Lower leg skin (tissue), 3 donors: ENCODE results near the gene EHBP1.

Experiments used
- POLR2A ChIP-seq, 2 donors: fragments of 450-650 bp; IDR thresholded peaks; one replicate each; pipeline ENCODE4 v1.6.1; 2016 to 2017; ENCODE audit warnings: antibody characterized with exemption in 2 of 2, mild to moderate bottlenecking in 1 of 2, moderate library complexity in 1 of 2
- TF ChIP-seq, protein P1 (sequence below), 3 donors: fragments of 450-650 bp; IDR thresholded peaks; one replicate each; pipeline ENCODE4 v1.5.1; 2016; ENCODE audit warnings: antibody characterized with exemption in 3 of 3, mild to moderate bottlenecking in 3 of 3, moderate library complexity in 2 of 3

DNA sequence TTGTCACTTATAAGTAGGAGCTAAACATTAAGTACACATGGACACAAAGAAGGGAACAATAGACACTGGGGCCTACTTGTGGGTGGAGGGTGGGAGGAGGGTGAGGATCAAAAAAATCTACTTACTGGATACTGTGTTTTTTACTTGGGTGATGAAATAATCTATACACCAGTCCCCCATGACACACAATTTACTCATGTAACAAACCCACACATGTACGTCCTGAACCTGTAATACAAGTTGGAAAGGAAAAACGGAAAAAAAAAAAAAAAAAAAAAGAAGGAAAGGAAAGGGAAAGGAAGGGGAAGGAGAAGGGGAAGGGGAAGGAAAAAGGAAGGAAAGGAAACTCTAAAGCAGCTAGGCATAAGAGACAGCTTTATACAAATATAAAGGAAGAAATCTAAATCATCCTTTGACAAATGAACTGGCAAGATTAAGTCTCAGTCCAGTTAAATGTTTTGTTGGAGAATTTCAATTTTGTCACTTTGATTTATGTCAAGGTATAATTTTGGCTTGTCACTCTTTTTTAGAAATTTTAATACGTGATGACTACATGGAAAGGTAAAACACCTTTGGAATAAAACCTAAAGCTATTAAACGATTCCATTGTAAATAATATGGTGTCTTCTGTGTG lies 175.8 kb downstream of the EHBP1 start:
- TF ChIP-seq, protein P1, sequence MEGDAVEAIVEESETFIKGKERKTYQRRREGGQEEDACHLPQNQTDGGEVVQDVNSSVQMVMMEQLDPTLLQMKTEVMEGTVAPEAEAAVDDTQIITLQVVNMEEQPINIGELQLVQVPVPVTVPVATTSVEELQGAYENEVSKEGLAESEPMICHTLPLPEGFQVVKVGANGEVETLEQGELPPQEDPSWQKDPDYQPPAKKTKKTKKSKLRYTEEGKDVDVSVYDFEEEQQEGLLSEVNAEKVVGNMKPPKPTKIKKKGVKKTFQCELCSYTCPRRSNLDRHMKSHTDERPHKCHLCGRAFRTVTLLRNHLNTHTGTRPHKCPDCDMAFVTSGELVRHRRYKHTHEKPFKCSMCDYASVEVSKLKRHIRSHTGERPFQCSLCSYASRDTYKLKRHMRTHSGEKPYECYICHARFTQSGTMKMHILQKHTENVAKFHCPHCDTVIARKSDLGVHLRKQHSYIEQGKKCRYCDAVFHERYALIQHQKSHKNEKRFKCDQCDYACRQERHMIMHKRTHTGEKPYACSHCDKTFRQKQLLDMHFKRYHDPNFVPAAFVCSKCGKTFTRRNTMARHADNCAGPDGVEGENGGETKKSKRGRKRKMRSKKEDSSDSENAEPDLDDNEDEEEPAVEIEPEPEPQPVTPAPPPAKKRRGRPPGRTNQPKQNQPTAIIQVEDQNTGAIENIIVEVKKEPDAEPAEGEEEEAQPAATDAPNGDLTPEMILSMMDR (IDR thresholded peaks at IDR 0.05): no peak
- no peak for TF ChIP-seq POLR2A (IDR thresholded peaks at IDR 0.05)
